GM23338 (cell line): ENCODE results near the gene CACNA1C. TPM values are rescaled to one million over a fixed set of nuclear protein-coding genes. Genes with fewer than 3 reads are reported as not detected.
A peak's percentile ranks its signal among the peaks of the same experiment; 100 is the strongest.

ENCODE experiments used
- ATAC-seq: fragments of 200-7000 bp; cut with Tn5 transposase; 3 replicates; pipeline ENCODE4 v1.9.1; 2020
- DNase-seq: peaks from one replicate; pipeline ENCODE4 v3.0.0-alpha.2; 2015; ENCODE audit warnings: low spot score
- H2AFZ ChIP-seq: fragments of 200-600 bp; sonication (generic); 2 replicates; pipeline ENCODE4 v1.8.0; 2016; ENCODE audit warnings: antibody characterized with exemption, mild to moderate bottlenecking, moderate library complexity
- H3F3A ChIP-seq: fragments of 200-600 bp; sonication (generic); replicated peaks from 2 replicates; pipeline ENCODE4 v1.8.0; 2017; ENCODE audit warnings: antibody characterized with exemption, mixed run types, low read depth
- H3K27ac ChIP-seq: fragments of 200-600 bp; sonication (generic); 2 replicates; pipeline ENCODE4 v1.6.1; 2016; ENCODE audit warnings: low read depth
- H3K27me3 ChIP-seq: fragments of 200-600 bp; sonication (generic); 2 replicates; pipeline ENCODE4 v1.8.0; 2016; ENCODE audit warnings: mild to moderate bottlenecking, mixed run types, moderate library complexity; ENCODE audit not compliant: insufficient read depth
- H3K36me3 ChIP-seq: fragments of 200-600 bp; sonication (generic); 2 replicates; pipeline ENCODE4 v1.8.0; 2016; ENCODE audit warnings: mild to moderate bottlenecking; ENCODE audit not compliant: insufficient read depth
- H3K4me1 ChIP-seq: fragments of 200-600 bp; sonication (generic); 2 replicates; pipeline ENCODE4 v1.8.0; 2016; ENCODE audit warnings: mild to moderate bottlenecking, moderate library complexity; ENCODE audit not compliant: insufficient read depth
- H3K4me2 ChIP-seq: fragments of 200-600 bp; sonication (generic); 2 replicates; pipeline ENCODE4 v1.7.1; 2017; ENCODE audit warnings: mixed run types
- H3K4me3 ChIP-seq: fragments of 200-600 bp; sonication (generic); 2 replicates; pipeline ENCODE4 v1.6.1; 2016; ENCODE audit warnings: mixed run types
- H3K79me2 ChIP-seq: fragments of 200-600 bp; sonication (generic); replicated peaks from 2 replicates; pipeline ENCODE4 v1.8.0; 2017; ENCODE audit warnings: mild to moderate bottlenecking; ENCODE audit not compliant: insufficient read depth
- H3K9me2 ChIP-seq: fragments of 200-600 bp; sonication (generic); 2 replicates; pipeline ENCODE4 v1.8.0; 2017; ENCODE audit not compliant: insufficient read depth
- H4K20me1 ChIP-seq: fragments of 200-600 bp; sonication (generic); replicated peaks from 2 replicates; pipeline ENCODE4 v1.8.0; 2017; ENCODE audit warnings: mild to moderate bottlenecking; ENCODE audit not compliant: insufficient read depth
- H3K27ac Mint-ChIP-seq: 2 replicates; pipeline ENCODE4 v1.8.0; 2020; ENCODE audit warnings: inconsistent platforms, mild to moderate bottlenecking, moderate library complexity, mixed read lengths
- H3K27me3 Mint-ChIP-seq: 3 replicates; pipeline ENCODE4 v1.8.0; 2022; ENCODE audit warnings: low read depth, mild to moderate bottlenecking, moderate library complexity, mixed read lengths, inconsistent platforms; ENCODE audit not compliant: insufficient read depth, poor library complexity
- H3K36me3 Mint-ChIP-seq: 3 replicates; pipeline ENCODE4 v1.8.0; 2021; ENCODE audit warnings: low read depth, mild to moderate bottlenecking, inconsistent platforms, moderate library complexity, mixed read lengths
- H3K4me1 Mint-ChIP-seq: 3 replicates; pipeline ENCODE4 v1.8.0; 2020; ENCODE audit warnings: mild to moderate bottlenecking, inconsistent platforms, mixed read lengths
- H3K4me3 Mint-ChIP-seq: 3 replicates; pipeline ENCODE4 v1.8.0; 2021; ENCODE audit warnings: moderate library complexity, mild to moderate bottlenecking, inconsistent platforms, mixed read lengths
- H3K9me3 Mint-ChIP-seq: 3 replicates; pipeline ENCODE4 v1.8.0; 2020; ENCODE audit warnings: moderate library complexity, mild to moderate bottlenecking, inconsistent platforms, mixed read lengths
- CREB1 ChIP-seq: fragments of 250-450 bp; sonication (Bioruptor Pico); IDR thresholded peaks from 2 replicates; pipeline ENCODE4 v1.5.0; 2020; ENCODE audit warnings: low read depth, mild to moderate bottlenecking, moderate library complexity
- EZH2 ChIP-seq: fragments of 200-600 bp; sonication (generic); IDR thresholded peaks from one replicate; pipeline ENCODE4 v1.8.0; 2017; ENCODE audit warnings: antibody characterized with exemption, mild to moderate bottlenecking, low read depth; ENCODE audit not compliant: unreplicated experiment
- EZH2phosphoT487 ChIP-seq: fragments of 200-600 bp; sonication (generic); IDR thresholded peaks from one replicate; pipeline ENCODE4 v1.8.1; 2018; ENCODE audit warnings: antibody characterized with exemption; ENCODE audit not compliant: unreplicated experiment
- JUNB ChIP-seq: IDR thresholded peaks from one replicate; pipeline ENCODE4 v1.6.1; 2016; ENCODE audit warnings: antibody characterized with exemption; ENCODE audit not compliant: unreplicated experiment
- NANOG ChIP-seq: IDR thresholded peaks from 2 replicates; pipeline ENCODE4 v1.6.1; 2016; ENCODE audit warnings: antibody characterized with exemption, borderline replicate concordance
- POLR2AphosphoS5 ChIP-seq: IDR thresholded peaks from 2 replicates; pipeline ENCODE4 v1.6.1; 2016; ENCODE audit warnings: antibody characterized with exemption, low read depth
- STAT1 ChIP-seq: IDR thresholded peaks from one replicate; pipeline ENCODE4 v1.6.1; 2016; ENCODE audit warnings: antibody characterized with exemption; ENCODE audit not compliant: unreplicated experiment
- ZNF114 ChIP-seq: fragments of 250-450 bp; sonication (Bioruptor Pico); IDR thresholded peaks from 2 replicates; pipeline ENCODE4 v1.5.0; 2020; ENCODE audit warnings: mild to moderate bottlenecking, moderate library complexity
- ZNF331 ChIP-seq: fragments of 250-450 bp; sonication (Bioruptor Pico); IDR thresholded peaks from 2 replicates; pipeline ENCODE4 v1.5.0; 2020; ENCODE audit warnings: low read depth, mild to moderate bottlenecking, moderate library complexity
- polyA plus RNA-seq: library from polyadenylated mRNA; unstranded; fragments of >200 nt; fragmentation: Nextera tagmentation; extraction: Ambion mirVana; gene quantifications from 2 replicates; pipeline ENCODE4 v1.2.1, GENCODE V29; 2016
- total RNA-seq: library from RNA; depleted of rRNA; stranded (reverse); fragments of >200 nt; shearing (Covaris generic); gene quantifications from 2 replicates; pipeline ENCODE4 v1.2.3, GENCODE V29; 2014
- TF ChIP-seq, protein P1 (sequence below): IDR thresholded peaks from one replicate; pipeline ENCODE4 v1.6.1; 2018; ENCODE audit warnings: antibody characterized with exemption; ENCODE audit not compliant: unreplicated experiment
- TF ChIP-seq, protein P2 (sequence below): IDR thresholded peaks from 2 replicates; pipeline ENCODE4 v1.6.1; 2016; ENCODE audit warnings: antibody characterized with exemption
- TF ChIP-seq, protein P3 (sequence below), 2 experiments: fragments of 200-600 bp in 1 of 2; sonication (generic) in 1 of 2; conservative IDR thresholded peaks; 2 replicates each; pipeline versions ENCODE4 v1.5.1 to v1.6.1; 2016 to 2017; ENCODE audit warnings: antibody characterized with exemption in 2 of 2, low read depth in 2 of 2, mild to moderate bottlenecking in 2 of 2, moderate library complexity in 1 of 2
- TF ChIP-seq, protein P4 (sequence below): fragments of 250-450 bp; sonication (Bioruptor Pico); IDR thresholded peaks from 2 replicates; pipeline ENCODE4 v1.5.0; 2020; ENCODE audit warnings: mild to moderate bottlenecking, moderate library complexity

Gene CACNA1C
- total and polyA plus RNA-seq, 2 experiments from 2014 or later: 0.78 to 2.1 TPM

DNA sequence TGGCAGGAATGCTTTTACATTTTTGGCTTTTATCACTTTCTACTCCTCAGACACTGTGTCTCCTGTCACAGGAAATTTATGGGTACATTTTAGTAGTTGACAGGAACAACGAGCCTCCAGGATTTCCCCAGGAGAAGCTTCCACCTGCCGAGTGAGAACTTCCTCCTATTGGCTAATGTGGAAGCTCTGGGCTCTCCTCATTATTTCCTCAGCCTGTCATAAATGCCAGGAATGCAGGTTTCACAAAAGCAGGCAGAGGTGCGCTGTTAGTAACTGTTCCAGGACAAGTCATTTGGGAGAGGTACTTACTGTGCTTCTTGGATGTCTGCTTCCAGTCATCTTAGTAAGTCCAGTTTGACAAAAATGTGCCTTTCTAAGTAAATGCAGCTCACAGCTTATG, 29.4 kb upstream of the CACNA1C start:
- DNase-seq (peak; percentile 38), ATAC-seq (peak; percentile 47; the same call in 2 of the 3 replicates)
- H3K4me1 Mint-ChIP-seq: peaks cover 5% of the 10 kb centered on the region; the same call in 2 of the 3 replicates
- no peaks in the 10 kb centered on the region for H4K20me1 ChIP-seq
- H3K4me3 Mint-ChIP-seq: no peak overlapping the region
- no peaks in the 10 kb centered on the region for H3K27me3 Mint-ChIP-seq
- H3K9me3 Mint-ChIP-seq: no peaks in the 10 kb centered on the region; the same call in 2 of the 3 replicates
- H3K4me1 ChIP-seq: no peaks in the 10 kb centered on the region
- H3K4me2 ChIP-seq: no peak overlapping the region
- no peaks in the 10 kb centered on the region for H3F3A ChIP-seq
- H3K36me3 Mint-ChIP-seq: no peaks in the 10 kb centered on the region
- no peaks in the 10 kb centered on the region for H3K36me3 ChIP-seq
- H3K27ac ChIP-seq: no peak overlapping the region
- TF ChIP-seq EZH2phosphoT487: no peak
- TF ChIP-seq, protein P1, sequence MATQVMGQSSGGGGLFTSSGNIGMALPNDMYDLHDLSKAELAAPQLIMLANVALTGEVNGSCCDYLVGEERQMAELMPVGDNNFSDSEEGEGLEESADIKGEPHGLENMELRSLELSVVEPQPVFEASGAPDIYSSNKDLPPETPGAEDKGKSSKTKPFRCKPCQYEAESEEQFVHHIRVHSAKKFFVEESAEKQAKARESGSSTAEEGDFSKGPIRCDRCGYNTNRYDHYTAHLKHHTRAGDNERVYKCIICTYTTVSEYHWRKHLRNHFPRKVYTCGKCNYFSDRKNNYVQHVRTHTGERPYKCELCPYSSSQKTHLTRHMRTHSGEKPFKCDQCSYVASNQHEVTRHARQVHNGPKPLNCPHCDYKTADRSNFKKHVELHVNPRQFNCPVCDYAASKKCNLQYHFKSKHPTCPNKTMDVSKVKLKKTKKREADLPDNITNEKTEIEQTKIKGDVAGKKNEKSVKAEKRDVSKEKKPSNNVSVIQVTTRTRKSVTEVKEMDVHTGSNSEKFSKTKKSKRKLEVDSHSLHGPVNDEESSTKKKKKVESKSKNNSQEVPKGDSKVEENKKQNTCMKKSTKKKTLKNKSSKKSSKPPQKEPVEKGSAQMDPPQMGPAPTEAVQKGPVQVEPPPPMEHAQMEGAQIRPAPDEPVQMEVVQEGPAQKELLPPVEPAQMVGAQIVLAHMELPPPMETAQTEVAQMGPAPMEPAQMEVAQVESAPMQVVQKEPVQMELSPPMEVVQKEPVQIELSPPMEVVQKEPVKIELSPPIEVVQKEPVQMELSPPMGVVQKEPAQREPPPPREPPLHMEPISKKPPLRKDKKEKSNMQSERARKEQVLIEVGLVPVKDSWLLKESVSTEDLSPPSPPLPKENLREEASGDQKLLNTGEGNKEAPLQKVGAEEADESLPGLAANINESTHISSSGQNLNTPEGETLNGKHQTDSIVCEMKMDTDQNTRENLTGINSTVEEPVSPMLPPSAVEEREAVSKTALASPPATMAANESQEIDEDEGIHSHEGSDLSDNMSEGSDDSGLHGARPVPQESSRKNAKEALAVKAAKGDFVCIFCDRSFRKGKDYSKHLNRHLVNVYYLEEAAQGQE: no peak
- TF ChIP-seq NANOG: no peak
- TF ChIP-seq, protein P2, sequence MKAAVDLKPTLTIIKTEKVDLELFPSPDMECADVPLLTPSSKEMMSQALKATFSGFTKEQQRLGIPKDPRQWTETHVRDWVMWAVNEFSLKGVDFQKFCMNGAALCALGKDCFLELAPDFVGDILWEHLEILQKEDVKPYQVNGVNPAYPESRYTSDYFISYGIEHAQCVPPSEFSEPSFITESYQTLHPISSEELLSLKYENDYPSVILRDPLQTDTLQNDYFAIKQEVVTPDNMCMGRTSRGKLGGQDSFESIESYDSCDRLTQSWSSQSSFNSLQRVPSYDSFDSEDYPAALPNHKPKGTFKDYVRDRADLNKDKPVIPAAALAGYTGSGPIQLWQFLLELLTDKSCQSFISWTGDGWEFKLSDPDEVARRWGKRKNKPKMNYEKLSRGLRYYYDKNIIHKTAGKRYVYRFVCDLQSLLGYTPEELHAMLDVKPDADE: no peak
- no peak for TF ChIP-seq STAT1
- TF ChIP-seq ZNF331 (CRISPR knock-in tag): no peak
- TF ChIP-seq JUNB: no peak
- TF ChIP-seq, protein P3, sequence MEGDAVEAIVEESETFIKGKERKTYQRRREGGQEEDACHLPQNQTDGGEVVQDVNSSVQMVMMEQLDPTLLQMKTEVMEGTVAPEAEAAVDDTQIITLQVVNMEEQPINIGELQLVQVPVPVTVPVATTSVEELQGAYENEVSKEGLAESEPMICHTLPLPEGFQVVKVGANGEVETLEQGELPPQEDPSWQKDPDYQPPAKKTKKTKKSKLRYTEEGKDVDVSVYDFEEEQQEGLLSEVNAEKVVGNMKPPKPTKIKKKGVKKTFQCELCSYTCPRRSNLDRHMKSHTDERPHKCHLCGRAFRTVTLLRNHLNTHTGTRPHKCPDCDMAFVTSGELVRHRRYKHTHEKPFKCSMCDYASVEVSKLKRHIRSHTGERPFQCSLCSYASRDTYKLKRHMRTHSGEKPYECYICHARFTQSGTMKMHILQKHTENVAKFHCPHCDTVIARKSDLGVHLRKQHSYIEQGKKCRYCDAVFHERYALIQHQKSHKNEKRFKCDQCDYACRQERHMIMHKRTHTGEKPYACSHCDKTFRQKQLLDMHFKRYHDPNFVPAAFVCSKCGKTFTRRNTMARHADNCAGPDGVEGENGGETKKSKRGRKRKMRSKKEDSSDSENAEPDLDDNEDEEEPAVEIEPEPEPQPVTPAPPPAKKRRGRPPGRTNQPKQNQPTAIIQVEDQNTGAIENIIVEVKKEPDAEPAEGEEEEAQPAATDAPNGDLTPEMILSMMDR (conservative IDR thresholded peaks at IDR 0.05; ENCODE audit: low read depth in 2 of 2): no peak
- TF ChIP-seq POLR2AphosphoS5: no peak
- TF ChIP-seq, protein P4, sequence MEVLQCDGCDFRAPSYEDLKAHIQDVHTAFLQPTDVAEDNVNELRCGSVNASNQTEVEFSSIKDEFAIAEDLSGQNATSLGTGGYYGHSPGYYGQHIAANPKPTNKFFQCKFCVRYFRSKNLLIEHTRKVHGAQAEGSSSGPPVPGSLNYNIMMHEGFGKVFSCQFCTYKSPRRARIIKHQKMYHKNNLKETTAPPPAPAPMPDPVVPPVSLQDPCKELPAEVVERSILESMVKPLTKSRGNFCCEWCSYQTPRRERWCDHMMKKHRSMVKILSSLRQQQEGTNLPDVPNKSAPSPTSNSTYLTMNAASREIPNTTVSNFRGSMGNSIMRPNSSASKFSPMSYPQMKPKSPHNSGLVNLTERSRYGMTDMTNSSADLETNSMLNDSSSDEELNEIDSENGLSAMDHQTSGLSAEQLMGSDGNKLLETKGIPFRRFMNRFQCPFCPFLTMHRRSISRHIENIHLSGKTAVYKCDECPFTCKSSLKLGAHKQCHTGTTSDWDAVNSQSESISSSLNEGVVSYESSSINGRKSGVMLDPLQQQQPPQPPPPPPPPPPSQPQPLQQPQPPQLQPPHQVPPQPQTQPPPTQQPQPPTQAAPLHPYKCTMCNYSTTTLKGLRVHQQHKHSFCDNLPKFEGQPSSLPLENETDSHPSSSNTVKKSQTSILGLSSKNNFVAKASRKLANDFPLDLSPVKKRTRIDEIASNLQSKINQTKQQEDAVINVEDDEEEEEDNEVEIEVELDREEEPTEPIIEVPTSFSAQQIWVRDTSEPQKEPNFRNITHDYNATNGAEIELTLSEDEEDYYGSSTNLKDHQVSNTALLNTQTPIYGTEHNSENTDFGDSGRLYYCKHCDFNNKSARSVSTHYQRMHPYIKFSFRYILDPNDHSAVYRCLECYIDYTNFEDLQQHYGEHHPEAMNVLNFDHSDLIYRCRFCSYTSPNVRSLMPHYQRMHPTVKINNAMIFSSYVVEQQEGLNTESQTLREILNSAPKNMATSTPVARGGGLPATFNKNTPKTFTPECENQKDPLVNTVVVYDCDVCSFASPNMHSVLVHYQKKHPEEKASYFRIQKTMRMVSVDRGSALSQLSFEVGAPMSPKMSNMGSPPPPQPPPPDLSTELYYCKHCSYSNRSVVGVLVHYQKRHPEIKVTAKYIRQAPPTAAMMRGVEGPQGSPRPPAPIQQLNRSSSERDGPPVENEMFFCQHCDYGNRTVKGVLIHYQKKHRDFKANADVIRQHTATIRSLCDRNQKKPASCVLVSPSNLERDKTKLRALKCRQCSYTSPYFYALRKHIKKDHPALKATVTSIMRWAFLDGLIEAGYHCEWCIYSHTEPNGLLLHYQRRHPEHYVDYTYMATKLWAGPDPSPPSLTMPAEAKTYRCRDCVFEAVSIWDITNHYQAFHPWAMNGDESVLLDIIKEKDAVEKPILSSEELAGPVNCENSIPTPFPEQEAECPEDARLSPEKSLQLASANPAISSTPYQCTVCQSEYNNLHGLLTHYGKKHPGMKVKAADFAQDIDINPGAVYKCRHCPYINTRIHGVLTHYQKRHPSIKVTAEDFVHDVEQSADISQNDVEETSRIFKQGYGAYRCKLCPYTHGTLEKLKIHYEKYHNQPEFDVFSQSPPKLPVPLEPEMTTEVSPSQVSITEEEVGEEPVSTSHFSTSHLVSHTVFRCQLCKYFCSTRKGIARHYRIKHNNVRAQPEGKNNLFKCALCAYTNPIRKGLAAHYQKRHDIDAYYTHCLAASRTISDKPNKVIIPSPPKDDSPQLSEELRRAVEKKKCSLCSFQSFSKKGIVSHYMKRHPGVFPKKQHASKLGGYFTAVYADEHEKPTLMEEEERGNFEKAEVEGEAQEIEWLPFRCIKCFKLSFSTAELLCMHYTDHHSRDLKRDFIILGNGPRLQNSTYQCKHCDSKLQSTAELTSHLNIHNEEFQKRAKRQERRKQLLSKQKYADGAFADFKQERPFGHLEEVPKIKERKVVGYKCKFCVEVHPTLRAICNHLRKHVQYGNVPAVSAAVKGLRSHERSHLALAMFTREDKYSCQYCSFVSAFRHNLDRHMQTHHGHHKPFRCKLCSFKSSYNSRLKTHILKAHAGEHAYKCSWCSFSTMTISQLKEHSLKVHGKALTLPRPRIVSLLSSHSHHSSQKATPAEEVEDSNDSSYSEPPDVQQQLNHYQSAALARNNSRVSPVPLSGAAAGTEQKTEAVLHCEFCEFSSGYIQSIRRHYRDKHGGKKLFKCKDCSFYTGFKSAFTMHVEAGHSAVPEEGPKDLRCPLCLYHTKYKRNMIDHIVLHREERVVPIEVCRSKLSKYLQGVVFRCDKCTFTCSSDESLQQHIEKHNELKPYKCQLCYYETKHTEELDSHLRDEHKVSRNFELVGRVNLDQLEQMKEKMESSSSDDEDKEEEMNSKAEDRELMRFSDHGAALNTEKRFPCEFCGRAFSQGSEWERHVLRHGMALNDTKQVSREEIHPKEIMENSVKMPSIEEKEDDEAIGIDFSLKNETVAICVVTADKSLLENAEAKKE (CRISPR knock-in tag): no peak
- TF ChIP-seq EZH2: no peak
- TF ChIP-seq CREB1 (CRISPR knock-in tag): no peak
- TF ChIP-seq ZNF114: no peak
- no peaks in the 10 kb centered on the region for H3K79me2 ChIP-seq
- H3K4me3 ChIP-seq: no peak overlapping the region
- H3K9me2 ChIP-seq: no peaks in the 10 kb centered on the region
- no peak overlapping the region for H3K27ac Mint-ChIP-seq
- no peaks in the 10 kb centered on the region for H3K27me3 ChIP-seq
- no peak overlapping the region for H2AFZ ChIP-seq
